ENCODE data around the gene IPO13.

Gene IPO13

DNA sequence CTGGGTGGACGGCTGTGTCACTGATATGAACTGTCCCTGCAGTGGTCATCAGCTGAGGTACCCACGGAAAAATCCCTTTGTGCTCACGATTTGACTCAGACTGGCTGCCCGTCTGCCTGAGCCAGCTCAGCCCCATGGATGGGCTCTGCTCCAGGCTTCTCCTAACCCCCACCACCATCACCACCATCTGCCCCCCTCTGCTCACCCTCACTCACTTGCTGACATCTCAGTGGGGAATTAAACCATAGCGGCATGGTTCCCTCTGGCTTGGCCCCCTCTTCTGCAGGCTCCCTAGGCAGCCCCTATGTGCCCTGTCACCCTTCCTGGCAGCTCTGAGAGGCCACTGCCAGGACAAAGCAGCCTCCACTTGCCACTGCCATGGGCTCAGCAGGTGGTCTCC is 67.2 kb downstream of the IPO13 start:
- in situ Hi-C loops (cut with HindIII; ENCODE audit: low sequenced_read_pairs): no loop called here
- DNase-seq (ENCODE audit: low read depth, low spot score): no peak
- TF ChIP-seq, protein P1, sequence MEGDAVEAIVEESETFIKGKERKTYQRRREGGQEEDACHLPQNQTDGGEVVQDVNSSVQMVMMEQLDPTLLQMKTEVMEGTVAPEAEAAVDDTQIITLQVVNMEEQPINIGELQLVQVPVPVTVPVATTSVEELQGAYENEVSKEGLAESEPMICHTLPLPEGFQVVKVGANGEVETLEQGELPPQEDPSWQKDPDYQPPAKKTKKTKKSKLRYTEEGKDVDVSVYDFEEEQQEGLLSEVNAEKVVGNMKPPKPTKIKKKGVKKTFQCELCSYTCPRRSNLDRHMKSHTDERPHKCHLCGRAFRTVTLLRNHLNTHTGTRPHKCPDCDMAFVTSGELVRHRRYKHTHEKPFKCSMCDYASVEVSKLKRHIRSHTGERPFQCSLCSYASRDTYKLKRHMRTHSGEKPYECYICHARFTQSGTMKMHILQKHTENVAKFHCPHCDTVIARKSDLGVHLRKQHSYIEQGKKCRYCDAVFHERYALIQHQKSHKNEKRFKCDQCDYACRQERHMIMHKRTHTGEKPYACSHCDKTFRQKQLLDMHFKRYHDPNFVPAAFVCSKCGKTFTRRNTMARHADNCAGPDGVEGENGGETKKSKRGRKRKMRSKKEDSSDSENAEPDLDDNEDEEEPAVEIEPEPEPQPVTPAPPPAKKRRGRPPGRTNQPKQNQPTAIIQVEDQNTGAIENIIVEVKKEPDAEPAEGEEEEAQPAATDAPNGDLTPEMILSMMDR (IDR thresholded peaks at IDR 0.05; ENCODE audit: low read depth, low read length): no peak
- no peak overlapping the region for H3K4me3 ChIP-seq (ENCODE audit: low read depth, low read length)

DNA sequence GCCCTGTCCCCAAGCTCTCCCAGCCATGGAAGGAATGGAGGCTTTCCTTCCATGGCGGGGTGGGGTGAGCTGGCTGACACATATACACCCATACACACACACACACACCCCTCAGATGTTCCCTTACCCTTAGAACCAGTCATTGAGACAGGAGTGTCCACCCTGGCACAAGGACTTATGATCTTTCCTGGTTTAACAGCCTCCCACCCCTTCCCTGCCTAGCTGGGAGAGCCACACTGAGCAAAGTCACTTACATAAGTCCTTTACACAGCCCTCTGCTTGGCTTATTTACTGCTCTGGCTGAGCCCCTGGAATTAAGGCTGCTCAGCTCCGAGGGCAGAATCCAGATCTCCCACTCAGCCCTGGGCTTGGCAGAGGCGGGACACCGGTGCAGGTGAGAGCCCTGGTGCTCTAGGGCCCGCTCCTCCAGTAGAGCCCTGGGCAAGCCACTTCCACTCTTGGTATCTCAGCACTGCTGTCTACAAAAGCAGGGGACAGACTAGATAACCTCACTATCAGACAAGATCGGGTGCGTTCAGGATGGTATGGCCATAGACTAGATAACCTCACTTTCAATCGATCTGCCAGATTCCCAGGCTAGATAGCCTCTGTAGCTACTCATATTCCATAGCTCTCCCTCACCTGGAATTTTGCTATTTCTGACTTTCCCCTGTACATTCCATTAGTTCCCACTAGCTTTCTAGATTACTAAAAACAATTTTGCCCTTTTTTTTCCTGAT is 67.8 kb downstream of the IPO13 start:
- in situ Hi-C loops (cut with HindIII; ENCODE audit: low sequenced_read_pairs): no loop called here
- TF ChIP-seq, protein P1 (IDR thresholded peaks at IDR 0.05; ENCODE audit: low read depth, low read length): no peak
- DNase-seq (ENCODE audit: low read depth, low spot score): no peak
- H3K4me3 ChIP-seq (ENCODE audit: low read depth, low read length): no peak overlapping the region

DNA sequence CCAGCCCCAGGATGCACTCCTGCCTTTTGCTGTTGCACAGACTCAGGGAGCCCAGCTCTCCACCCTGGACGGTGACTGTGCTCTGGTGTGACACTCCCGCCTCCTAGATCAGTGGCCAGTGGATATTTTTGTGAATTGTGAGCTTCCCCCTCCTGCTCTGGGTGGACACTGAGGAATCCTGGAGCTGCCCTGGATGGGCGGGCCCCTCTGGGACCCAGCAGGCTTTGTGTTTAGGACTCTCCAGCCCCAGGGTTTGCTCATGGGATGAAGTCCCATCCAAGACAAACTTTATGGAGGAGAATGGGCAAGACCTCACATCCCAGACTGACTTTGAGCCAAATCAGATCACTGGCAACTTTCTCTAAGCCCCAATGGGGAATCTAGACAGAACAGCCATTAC is 68.5 kb downstream of the IPO13 start:
- no peak overlapping the region for H3K4me3 ChIP-seq (ENCODE audit: low read depth, low read length)
- DNase-seq (ENCODE audit: low read depth, low spot score): no peak
- in situ Hi-C loops (cut with HindIII; ENCODE audit: low sequenced_read_pairs): no loop called here
- TF ChIP-seq, protein P1 (IDR thresholded peaks at IDR 0.05; ENCODE audit: low read depth, low read length): no peak

DNA sequence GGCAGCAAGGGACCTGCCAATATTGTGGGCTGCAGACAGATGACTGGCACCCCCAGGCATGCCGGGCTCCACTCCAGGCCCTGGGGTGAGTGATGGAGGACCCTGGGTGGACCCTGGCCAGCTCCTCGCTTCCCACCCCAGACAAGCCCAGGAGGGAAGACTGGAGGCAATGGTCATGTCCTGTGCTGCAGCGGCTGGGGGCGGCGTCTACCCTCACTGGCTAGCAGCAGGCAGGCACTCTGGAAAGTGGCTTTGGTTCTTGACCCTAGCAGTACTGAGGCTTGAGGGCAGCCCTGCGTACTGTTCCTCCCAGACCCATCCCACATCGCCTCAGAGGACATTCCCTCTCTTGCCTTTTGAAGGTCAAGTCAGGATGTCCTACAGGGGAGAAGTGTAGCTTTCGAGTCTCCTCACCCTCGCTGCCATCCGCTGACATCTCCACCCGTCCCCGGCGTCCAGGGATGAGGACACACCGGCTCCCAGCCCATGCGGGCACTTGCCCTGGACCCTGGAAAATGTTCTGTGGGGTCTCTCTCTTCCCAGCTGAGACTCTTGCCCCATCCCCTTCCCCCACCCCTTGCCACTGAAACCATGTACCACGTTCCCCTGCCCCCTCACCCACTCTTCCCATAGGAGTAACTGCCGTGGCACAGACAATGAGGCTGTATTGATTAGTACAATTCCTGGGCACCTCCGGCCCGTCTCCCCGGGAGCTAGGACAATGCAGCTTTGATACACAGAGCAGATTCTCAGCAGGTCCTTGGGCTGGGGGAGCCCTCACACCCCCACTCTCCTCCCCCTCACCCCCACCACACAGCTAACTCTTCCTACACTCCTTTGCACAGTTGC is 69.5 kb downstream of the IPO13 start:
- in situ Hi-C loops (cut with HindIII; ENCODE audit: low sequenced_read_pairs): no loop called here
- no peak overlapping the region for H3K4me3 ChIP-seq (ENCODE audit: low read depth, low read length)
- TF ChIP-seq, protein P1 (IDR thresholded peaks at IDR 0.05; ENCODE audit: low read depth, low read length): no peak
- no peak for DNase-seq (ENCODE audit: low read depth, low spot score)

DNA sequence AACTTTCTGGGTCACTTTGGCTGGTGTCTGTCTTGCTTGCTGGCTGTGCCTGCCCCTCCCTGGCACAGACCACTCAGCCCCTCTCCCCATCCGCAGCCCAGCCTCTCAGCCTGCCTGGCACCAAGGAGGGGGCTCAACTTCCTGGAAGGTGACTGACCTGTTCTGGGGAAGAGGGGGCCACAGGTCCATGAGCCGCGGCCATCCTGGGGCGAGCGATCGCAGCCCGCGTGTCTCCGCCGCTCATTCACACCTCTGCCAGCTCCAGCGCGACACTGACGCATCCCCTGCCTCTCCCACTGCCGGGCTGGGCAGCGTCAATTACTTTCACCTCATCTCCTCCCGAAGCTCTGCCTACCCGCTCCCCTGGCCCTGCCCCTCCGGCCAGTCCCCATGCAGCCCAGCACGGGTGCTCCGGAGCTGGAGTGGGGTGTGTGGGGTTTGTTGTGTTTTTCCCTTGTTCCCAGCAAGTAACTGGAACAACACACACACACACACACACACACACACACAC is 70.2 kb downstream of the IPO13 start:
- in situ Hi-C loops (cut with HindIII; ENCODE audit: low sequenced_read_pairs): no loop called here
- DNase-seq (ENCODE audit: low read depth, low spot score): no peak
- H3K4me3 ChIP-seq (ENCODE audit: low read depth, low read length): no peak overlapping the region
- TF ChIP-seq, protein P1 (IDR thresholded peaks at IDR 0.05; ENCODE audit: low read depth, low read length): no peak
